Activated CD4-positive, alpha-beta T cell treated with anti-CD3 and anti-CD28 coated beads, Interleukin-2, amount 50 U/mL, for 48 hours (primary cell): ENCODE results near the gene PLA2G7.

Experiments used
- DNase-seq, 2 experiments: peaks; one replicate each; pipeline ENCODE4 v3.0.0-alpha.2; 2020

Gene PLA2G7

GRCh38 chr6:46687619-46688097 is 47.5 kb downstream of the PLA2G7 start, which contains the start of gene TDRD6:
Gene TDRD6 (plus strand): TSS chr6:46687885. CDS start chr6:46688129, 244 bp downstream.
- DNase-seq, result no peak

- DNase-seq, result no peak
Observed at GRCh38 chr6:46684771-46685170, 50.4 kb downstream of the PLA2G7 start.

- no peak for DNase-seq
Observed at GRCh38 chr6:46677314-46677654, 57.9 kb downstream of the PLA2G7 start.

- DNase-seq, result no peak
Observed at GRCh38 chr6:46676604-46677313, 58.4 kb downstream of the PLA2G7 start.

GRCh38 chr6:46674410-46674809 is 60.8 kb downstream of the PLA2G7 start:
- DNase-seq, result no peak

GRCh38 chr6:46667377-46667776 is 67.8 kb downstream of the PLA2G7 start:
- DNase-seq, result no peak

- no peak for DNase-seq
Observed at GRCh38 chr6:46661483-46661882, 73.7 kb downstream of the PLA2G7 start.

- no peak for DNase-seq
Observed at GRCh38 chr6:46657642-46658041, 77.5 kb downstream of the PLA2G7 start.

- DNase-seq, result no peak
Observed at GRCh38 chr6:46655803-46656202, 79.4 kb downstream of the PLA2G7 start.
